Colonic mucosa (tissue), 4 donors: ENCODE results near the gene NELFA. TPM values are rescaled to one million over a fixed set of nuclear protein-coding genes. Genes with fewer than 3 reads are reported as not detected.

ENCODE experiments used
- DNase-seq: peaks from one replicate; pipeline ENCODE4 v3.0.0-alpha.2; 2020
- H3K27ac ChIP-seq: fragments of 200-600 bp; one replicate; pipeline ENCODE4 v1.8.0; 2021
- H3K27me3 ChIP-seq: fragments of 200-600 bp; one replicate; pipeline ENCODE4 v1.8.0; 2021
- H3K36me3 ChIP-seq: fragments of 200-600 bp; one replicate; pipeline ENCODE4 v1.8.0; 2021
- H3K4me1 ChIP-seq: fragments of 200-600 bp; one replicate; pipeline ENCODE4 v1.8.0; 2021; ENCODE audit warnings: mild to moderate bottlenecking
- H3K4me3 ChIP-seq: fragments of 200-600 bp; one replicate; pipeline ENCODE4 v1.8.0; 2021
- H3K9ac ChIP-seq, 2 donors: one replicate each; pipeline ENCODE4 v1.7.0; 2013; ENCODE audit warnings: control low read depth in 2 of 2, low read depth in 2 of 2, low read length in 2 of 2
- H3K9me3 ChIP-seq: fragments of 200-600 bp; one replicate; pipeline ENCODE4 v1.8.0; 2021
- CTCF ChIP-seq: fragments of 200-600 bp; IDR thresholded peaks from one replicate; pipeline ENCODE4 v1.8.0; 2022; ENCODE audit warnings: antibody characterized with exemption, mild to moderate bottlenecking
- intact Hi-C: fragments of 100-400 bp; cut with DNase I; formaldehyde crosslinking; loops from one replicate; pipeline ENCODE4 v1.14.1; 2022
- total RNA-seq, 2 donors: library from RNA; stranded (reverse); fragmentation: NEBNext Ultra II Directional in 1 of 2; extraction: Animal tissue kit (Norgen Biotek cat#: 25700) in 1 of 2; gene quantifications; one replicate each; pipeline ENCODE4 v1.2.1, GENCODE V29; 2021
- donor health status: healthy.
- donor health status: DM: no; HTN: no; CAD: no.
- donor health status: DM: no; HTN: no; CAD: no.

The NELFA gene
- total RNA-seq, 2 donors from 2014 or later: 25.7 to 41.5 TPM

DNA sequence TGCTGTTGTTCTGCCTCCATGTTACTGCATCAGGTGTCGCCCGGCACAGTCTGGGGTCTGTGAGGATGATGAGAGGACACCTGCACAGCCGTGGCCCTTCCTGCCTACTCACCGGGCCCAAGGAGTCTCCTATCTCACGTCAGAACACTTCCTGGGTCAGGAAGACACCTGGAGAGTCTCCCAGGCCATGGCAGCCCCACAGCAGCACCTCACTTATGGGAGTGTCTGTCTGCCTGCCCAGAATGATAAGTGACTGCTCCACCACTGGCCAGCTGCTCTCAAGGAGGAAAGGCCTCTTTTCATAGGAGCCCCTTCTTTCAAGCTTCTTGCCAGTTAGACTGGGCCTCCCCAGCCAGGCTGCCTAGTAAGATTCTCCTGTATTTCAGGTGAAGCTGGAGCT, 56.1 kb downstream of the NELFA start:
- H3K4me3 ChIP-seq: no peak overlapping the region
- H3K4me1 ChIP-seq: no peaks in the 10 kb centered on the region
- TF ChIP-seq CTCF: no peak
- H3K27me3 ChIP-seq: no peaks in the 10 kb centered on the region
- no peak overlapping the region for H3K27ac ChIP-seq
- intact Hi-C loops: no loop called here
- peaks cover 15% of the 10 kb centered on the region for H3K36me3 ChIP-seq
- no peak for DNase-seq
- H3K9ac ChIP-seq: no peak overlapping the region
- H3K9me3 ChIP-seq: no peaks in the 10 kb centered on the region

GRCh38 chr4:1952058-1952700, 56.6 kb downstream of the NELFA start:
- no peaks in the 10 kb centered on the region for H3K4me1 ChIP-seq
- H3K27ac ChIP-seq: no peak overlapping the region
- H3K4me3 ChIP-seq: no peak overlapping the region
- intact Hi-C loops: no loop called here
- no peaks in the 10 kb centered on the region for H3K27me3 ChIP-seq
- no peaks in the 10 kb centered on the region for H3K9me3 ChIP-seq
- no peak for DNase-seq
- H3K9ac ChIP-seq: no peak overlapping the region
- peaks cover 15% of the 10 kb centered on the region for H3K36me3 ChIP-seq
- no peak for TF ChIP-seq CTCF

GRCh38 chr4:1950369-1950768, 58.4 kb downstream of the NELFA start:
- Histone ChIP-seq H3K4me3 (no peak overlapping the region), H3K27ac (no peak overlapping the region), H3K9me3 (no peaks in the 10 kb centered on the region), H3K36me3 (peaks cover 11% of the 10 kb centered on the region), H3K9ac (no peak overlapping the region), H3K4me1 (no peaks in the 10 kb centered on the region), H3K27me3 (no peaks in the 10 kb centered on the region)
- no peak for TF ChIP-seq CTCF
- intact Hi-C loops: no loop called here
- no peak for DNase-seq

DNA sequence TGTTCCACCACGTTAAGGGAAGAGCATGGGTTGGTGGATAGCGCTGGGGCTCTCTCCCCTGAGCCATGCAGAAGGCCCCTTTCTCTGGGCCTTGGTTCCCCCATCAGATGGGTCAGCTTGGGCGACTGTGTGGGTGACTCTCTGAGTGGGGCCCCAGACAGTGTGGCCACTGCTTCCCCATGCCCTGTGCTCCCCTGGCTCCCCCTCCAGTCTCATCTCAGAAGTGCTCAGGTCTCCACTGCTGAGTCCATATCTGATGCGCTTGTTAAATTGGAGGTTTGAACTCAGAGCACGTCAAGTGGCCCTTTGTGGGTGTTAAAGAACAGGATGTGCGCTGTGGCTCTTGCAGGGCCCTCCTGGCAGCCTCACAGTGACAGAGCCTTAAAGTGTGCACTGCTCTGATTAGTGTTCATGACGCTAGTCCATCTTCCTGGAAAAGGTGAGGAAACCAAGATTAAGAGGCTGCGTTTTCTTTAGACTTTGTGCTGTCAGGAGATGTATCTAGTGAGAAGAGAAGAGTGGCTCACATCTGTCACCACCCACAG, 59.8 kb downstream of the NELFA start:
- no peak for DNase-seq
- H3K36me3 ChIP-seq: peaks cover 4% of the 10 kb centered on the region
- no peaks in the 10 kb centered on the region for H3K9me3 ChIP-seq
- H3K4me3 ChIP-seq: no peak overlapping the region
- H3K27me3 ChIP-seq: no peaks in the 10 kb centered on the region
- TF ChIP-seq CTCF: no peak
- no peak overlapping the region for H3K27ac ChIP-seq
- no peak overlapping the region for H3K9ac ChIP-seq
- intact Hi-C loops: no loop called here
- no peaks in the 10 kb centered on the region for H3K4me1 ChIP-seq

DNA sequence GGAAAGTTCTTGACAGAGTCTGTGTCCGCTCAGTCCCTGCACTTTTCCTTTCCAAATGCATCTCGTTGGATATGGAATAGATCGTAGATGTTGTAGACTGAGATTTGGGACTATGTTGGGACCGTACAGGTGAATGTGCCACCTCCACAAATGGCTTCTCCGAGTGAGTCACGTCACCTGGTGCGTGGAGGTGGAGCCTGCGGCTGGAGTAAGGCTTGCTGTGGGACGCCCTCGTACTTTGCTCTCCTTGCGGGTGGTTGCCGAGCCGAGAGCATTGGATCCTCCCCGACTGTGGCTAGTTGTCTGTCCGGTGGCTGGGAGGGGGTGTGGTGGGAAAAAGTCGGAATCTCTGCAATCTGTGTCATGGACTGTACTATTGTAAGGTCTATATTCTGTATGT, 60.5 kb downstream of the NELFA start:
- Histone ChIP-seq H3K9me3 (no peaks in the 10 kb centered on the region), H3K27me3 (no peaks in the 10 kb centered on the region), H3K27ac (no peak overlapping the region), H3K36me3 (peaks cover under 1% of the 10 kb centered on the region), H3K9ac (no peak overlapping the region), H3K4me3 (no peak overlapping the region), H3K4me1 (no peaks in the 10 kb centered on the region)
- intact Hi-C loops: no loop called here
- no peak for DNase-seq
- TF ChIP-seq CTCF: no peak
